Ureter (tissue), 1 donor: Measurements from ENCODE around the gene DESI2. TPM values are rescaled to one million over a fixed set of nuclear protein-coding genes. Genes with fewer than 3 reads are reported as not detected.
"Not testable (repeated sequence)": the region's sequence is repeated elsewhere in the genome, so short reads cannot be mapped to it uniquely, and the experiment has no call there.

ENCODE experiments used
- DNase-seq: peaks from one replicate; pipeline ENCODE4 v3.0.0-alpha.2; 2020; ENCODE audit warnings: low spot score
- total RNA-seq: library from RNA; stranded (reverse); gene quantifications from one replicate; pipeline ENCODE4 v1.2.4, GENCODE V29; 2023
- donor health status: DM: yes; HTN: yes; CAD: no.

The DESI2 gene
- total RNA-seq, 1 donor from 2014 or later = 22.1 TPM

DNA sequence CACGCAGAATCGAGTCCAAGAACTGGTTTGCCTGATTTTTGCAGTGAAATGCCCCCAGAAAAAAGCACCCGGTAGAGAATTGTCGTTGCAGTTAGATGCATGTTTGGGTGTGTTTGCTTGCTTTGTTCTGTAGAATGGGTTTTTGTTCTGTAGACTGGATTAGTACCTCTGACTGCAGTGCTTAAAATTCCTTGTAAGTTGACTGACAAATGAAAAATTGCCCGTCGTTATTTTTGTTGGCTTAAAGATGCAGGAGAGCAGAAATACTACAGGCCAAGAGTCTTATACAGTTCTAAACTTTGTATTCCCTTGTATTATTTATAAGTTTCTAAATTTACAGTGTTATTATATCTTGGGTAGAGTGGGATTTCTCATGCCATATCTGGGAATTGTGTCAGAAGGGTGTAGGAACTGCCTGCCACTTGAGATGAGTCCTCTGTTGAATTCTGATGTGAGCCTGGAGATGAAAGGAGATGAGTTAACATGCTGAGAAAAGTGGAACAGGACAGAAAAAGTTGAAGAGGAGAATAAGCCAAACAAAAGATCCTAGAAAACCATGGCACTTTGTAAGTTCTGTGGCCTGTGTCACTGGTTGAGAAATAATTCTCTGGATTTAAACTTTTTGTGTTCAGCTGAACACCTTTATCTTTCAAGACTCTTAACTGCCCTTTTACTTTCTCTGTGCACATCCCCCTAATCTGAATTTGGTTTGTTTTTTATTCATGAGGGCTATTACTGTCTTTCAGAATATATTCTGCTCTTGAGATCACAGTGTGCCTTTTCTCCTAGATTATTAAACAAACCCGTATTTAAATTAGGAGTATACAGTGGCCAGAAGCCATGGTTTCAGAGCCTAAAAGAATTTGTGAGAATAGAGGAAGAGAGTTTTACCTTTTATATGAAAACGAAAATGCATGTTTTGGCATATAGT, 1.4 kb downstream of the DESI2 start:
- no peak for DNase-seq

DNA sequence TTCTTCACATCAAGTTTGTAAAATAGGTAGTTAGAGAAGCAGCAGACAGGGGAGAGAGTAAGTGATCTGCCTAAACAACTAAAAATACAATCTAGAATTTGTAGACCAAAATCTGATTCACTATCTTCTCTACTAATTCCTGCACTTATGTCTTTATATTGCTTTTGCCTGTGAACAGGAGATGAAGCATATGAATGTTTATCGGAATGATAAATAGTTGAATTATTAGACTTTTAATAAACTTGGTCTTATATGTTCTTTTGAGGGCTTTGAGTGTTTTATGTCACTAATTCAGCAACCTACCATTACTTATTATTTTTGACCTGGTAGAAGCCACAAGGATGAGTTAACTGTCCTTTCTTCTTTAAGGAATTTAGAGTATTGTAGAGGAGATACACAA, 2.3 kb downstream of the DESI2 start:
- DNase-seq = no peak

DNA sequence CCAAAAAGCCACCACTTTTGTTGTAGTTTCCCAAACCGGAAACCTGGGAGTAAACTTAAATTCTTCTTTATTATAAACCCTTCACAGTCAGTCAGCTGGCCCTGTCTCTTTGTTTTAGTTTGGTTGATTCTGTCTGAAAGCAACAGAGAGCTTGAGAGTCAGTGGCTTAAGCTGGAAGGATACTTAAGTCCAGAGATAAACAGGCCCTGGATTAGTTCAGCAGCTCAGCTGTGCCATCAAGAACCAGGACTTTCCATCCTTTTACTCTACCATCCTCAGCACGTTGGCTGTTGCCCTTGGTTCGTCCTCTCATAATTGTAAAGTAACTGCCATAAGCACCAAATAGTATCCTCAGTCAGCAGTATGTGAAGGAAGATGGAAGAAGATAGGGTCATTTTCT, 4.5 kb downstream of the DESI2 start:
- DNase-seq = no peak

DNA sequence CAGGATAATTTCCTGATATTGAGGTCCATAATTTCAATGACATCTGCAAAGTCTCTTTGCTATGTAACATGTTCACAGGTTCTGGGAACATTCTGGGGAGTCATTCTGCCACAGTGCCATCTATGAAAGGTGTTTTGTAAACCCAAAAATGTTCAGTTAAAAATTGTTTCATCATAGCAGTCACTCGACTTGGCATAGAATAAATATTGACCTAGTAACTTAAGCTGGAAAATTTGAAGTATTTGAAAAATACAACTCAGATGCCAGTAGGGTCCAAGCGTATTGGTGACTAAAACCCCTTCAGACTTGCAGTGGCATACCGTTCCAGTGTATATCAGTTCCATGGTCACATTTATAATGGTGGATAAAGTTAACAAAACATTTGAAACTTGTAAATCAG, 6.8 kb downstream of the DESI2 start:
- DNase-seq = no peak

DNA sequence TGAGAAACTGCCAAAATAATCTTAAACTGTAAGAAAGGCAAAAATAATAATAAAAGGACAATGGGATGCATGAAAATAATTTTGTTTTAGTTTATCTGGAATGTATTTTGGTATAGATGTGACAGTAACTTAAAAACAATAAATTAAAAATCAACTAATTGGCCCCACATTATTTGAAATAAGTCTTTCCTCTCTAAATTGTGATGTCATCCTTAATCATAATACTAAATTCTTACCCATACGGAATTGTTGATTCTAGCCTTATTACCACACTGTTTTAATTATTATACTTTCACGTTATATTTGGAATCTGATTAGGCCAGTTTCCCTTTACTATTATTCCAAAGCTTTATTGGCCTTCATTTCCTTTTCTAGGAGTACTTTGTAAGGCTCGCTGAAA, 7.7 kb downstream of the DESI2 start:
- no peak for DNase-seq

DNA sequence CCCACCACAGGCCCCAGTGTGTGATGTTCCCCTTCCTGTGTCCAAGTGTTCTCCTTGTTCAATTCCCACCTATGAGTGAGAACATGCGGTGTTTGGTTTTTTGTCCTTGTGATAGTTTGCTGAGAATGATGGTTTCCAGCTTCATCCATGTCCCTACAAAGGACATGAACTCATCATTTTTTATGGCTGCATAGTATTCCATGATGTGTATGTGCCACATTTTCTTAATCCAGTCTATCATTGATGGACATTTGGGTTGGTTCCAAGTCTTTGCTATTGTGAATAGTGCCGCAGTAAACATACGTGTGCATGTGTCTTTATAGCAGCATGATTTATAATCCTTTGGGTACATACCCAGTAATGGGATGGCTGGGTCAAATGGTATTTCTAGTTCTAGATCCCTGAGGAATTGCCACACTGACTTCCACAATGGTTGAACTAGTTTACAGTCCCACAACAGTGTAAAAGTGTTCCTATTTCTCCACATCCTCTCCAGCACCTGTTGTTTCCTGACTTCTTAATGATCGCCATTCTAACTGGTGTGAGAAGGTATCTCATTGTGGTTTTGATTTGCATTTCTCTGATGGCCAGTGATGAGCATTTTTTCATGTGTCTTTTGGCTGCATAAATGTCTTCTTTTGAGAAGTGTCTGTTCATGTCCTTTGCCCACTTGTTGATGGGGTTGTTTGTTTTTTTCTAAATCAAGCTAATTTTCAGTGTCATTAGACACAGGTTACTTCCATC, 8.8 kb downstream of the DESI2 start:
- DNase-seq = not testable (repeated sequence)

DNA sequence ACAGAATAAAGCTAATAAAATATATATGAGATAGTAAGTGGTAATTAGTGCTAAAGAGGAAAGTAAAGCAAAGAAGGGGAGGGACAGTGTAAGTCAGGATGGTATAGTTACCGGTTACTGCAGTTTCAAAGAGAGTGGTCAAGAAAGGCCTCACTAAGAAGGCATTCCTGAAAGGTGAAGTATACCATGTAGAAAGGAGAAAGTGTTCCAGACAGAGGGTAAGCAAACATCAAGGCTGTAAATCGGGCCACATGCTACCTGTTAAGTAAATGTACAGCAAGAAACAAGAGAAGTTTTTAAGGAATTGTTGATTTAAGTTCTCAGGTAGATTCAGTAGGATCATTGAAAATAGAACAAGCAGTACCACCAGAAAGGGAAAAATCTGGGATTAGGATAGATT, 9.7 kb downstream of the DESI2 start:
- DNase-seq = no peak

DNA sequence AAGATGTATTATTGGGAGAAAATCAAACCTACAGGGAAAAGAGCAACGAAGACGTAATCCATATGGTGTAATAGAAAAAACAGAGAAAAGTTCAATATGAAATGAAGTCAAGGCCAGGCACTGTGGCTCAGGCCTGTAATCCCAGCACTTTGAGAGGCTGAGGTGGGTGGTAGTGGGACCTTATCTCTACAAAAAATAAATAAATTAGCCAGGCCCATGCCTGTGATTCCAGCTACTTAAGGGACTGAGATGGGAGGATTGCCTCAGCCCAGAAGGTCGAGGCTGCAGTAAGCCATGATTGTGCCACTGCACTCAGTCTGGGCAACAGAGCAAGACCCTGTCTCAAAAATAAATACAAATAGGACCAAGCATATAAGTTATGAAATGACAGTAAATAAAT, 11.4 kb downstream of the DESI2 start:
- DNase-seq = no peak

DNA sequence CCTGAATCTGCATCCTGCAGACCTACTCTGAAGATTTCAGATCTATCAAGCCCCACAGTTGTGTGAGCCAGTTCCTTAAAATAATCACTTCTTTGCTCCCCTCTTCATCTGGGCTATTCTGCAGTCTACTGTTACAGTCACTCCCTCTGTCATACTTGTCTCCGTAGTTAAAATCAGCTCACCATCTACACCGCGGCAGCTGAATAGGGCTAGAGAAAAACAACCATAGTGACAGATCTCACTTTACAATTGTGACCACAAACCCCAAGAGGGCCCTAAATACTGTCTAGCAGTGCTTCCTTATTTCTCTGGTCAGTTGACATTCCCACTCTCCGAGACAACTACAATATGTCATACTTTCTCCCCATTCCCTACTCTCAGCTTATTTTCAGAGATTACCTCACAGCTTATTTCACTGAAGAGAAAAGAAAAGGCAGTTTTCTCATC, 12.9 kb downstream of the DESI2 start:
- DNase-seq = no peak

DNA sequence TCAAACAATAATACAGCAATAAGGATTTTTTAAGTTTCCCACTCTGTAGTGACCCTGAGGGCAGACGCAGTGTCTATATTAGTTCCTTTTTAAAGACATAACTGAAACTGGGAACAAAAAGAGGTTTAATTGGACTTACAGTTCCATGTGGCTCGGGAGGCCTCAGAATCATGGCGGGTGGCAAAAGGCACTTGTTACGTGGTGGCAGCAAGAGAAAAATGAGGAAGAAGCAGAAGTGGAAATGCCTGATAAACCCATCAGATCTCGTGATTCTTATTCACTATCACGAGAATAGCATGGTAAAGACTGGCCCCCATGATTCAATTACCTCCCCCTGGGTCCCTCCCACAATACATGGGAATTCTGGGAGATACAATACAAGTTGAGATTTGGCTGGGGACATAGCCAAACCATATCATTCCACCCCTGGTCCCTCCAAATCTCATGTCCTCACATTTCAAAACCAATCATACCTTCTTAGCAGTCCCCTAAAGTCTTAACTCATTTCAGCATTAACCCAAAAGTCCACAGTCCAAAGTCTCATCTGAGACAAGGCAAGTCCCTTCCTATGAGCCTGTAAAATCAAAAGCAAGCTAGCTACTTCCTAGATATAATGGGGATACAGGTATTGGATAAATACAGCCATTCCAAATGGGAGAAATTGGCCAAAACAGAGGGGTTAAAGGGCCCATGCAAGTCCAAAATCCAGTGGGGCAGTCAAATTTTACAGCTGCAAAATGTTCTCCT, 13.9 kb downstream of the DESI2 start:
- DNase-seq = not testable (repeated sequence)

DNA sequence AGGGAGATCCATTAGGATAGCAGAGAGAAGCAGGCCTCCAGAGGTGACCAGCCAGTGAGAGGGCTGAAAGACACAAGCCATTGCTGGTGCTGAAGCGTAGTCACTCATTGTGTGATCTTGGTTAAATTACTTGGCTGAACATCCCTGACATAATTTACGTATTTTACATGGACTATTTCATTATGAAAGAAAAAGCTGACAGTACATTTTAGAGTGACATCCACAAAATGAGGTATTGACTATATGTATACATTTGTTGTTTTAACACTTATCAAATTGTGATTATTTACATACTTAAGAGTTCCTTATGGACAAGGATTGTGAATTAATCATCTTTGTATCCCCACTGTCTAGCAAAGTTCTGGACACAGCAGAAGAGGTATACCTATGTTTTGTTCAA, 14.9 kb downstream of the DESI2 start:
- DNase-seq = no peak

DNA sequence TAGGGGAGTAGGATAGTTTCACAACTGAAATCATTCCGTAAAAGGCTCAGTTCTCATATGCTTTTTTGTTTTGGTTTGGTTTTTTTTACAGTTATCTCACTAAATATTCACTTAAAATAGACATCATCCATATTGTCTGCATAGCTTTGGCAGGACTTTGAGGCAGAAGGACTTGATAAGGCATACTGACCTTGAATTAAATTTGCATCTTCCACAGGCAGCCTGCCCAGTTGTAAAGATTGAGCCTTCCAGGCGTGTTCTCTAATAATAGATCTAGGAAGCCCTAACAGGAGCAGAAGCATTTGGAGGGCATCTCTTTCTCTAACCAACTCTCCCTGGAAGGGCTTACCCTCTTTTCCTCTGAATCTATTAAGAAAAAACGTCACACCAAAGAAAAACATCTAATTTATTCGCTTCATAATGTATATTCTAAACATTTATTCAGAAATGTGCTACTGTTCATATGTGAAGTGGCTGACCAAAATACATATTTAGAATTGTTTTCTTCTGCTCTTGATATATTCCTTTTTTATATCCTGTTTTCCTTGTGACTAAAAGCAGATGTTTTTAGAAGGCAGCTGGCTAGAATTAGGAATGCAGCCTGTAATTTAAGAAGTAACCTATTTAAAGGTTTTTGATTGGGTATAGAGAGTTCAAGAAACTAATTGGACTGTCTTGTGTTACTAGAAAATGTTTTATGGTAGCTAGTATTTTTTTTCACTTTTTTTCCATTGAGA, 20.2 kb downstream of the DESI2 start:
- no peak for DNase-seq

DNA sequence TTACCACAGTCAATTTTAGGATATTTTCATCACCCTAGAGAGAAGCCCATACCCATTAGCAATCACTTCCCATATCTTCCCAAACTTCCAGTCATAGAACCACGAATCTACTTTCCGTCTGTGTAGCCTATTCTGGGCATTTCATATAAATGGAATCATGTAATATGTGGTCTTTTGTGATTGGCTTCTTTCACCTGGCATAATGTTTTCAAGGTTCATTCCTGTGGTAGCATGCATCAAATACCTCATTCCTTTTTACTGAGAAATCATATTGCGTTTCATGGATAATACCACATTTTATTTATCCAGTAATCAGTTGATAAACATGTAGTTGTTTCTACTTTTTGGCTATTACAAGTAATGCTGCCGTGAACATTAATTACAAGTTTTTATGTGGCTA, 21.5 kb downstream of the DESI2 start:
- no peak for DNase-seq

DNA sequence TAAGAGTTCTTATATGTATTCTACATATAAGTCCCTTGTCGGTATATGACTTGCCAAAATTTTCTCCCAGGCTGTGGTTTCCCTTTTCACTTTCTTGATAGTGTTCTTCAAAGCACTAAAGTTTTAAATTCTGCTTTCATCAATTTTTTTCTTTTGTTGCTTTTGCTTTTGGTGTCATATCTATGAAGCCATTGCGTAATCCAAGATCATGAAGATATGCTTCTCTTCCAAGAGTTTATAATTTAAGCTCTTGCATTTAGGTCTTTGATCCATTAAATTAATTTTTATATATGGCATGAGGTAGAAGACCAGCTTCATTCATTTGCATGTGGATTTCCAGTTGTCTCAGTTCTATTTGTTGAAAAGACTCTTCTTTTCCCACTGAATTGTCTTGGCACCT, 22.2 kb downstream of the DESI2 start:
- no peak for DNase-seq

DNA sequence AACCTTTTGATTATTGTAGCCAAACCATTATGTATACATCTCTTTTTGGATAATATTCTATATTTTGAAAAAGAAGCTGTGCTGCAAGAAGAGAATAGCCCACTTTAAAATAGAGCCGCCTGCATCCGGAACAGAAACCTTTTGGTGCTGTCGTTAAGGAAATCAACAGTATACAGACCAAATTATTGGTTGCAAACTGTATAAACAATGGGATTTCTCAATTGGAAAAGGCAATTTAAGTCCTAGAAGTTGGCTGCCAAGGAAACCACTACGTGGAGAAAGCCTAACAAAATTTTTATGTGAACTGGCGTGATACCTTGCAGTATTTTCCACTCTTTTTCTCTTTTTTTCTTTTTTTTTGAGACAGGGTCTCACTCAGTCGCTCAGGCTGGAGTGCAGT, 25.8 kb downstream of the DESI2 start:
- DNase-seq = no peak

DNA sequence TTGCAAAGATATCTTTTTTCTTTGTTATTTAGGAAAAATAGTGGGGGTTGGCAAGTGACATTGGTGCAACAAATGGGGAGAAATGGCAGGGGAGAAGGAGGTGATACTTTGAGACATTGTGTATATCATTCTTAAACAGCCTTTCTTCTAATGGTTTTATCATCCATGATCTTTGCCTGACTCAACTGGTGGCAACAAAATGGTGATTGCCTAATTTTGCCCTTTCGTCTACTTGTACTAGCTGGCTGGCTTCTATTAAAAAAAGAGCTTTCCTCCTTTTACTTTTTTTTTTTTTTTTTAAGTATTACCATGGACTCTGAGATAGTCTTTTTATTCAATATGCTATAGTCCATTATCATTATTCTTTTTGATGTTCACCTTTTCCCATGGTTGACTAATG, 27.7 kb downstream of the DESI2 start:
- no peak for DNase-seq

DNA sequence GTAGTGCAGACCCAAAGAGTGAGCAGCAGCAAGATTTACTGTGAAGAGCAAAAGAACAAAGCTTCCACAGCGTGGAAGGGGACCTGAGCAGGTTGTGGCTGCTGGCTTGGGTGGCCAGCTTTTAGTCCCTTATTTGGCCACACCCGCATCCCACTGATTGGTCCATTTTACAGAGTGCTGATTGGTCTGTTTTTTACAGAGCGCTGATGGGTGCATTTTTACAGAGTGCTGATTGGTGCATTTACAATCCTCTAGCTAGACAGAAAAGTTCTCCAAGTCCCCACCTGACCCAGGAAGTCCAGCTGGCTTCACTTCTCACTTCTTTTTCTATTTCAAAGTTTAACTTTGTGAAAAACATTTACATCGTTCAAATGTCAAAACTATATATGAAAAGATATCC, 29.2 kb downstream of the DESI2 start:
- not testable (repeated sequence) for DNase-seq

DNA sequence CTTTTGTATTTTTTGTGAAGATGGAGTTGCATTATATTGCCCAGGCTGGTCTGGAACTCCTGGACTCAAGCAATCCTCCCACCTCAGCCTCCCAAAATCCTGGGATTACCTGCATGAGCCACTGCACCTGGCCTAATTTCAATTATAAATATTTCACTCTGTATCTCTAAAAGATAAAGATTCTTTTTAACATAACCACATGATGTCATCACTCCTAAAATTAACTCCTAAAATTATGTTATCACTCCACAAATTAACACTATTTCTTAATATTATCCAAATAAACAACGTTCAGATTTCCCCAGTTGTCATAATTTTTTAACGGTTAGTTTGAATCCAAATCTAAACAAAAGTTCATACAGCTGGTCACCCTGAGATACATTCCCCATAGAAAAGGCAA, 43.0 kb downstream of the DESI2 start:
- DNase-seq = no peak

DNA sequence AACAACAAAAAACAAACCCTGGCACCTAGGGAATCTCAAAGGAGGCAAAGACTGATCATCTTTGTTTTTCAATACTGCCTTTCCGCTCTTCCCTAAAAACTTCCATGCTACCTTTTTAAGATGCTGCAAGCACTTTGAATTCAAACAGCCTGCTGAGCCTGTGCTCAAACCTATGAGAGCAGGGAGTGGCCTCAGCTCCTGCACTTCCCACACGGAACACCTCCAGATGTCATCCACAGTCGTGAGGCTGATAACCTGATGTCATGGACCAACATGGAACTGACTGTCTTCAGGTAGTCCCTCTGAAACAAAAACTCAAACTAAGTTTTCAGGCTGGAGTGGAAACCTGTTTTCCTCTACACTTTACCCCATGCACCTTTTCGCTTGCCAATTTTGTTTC, 46.8 kb downstream of the DESI2 start:
- no peak for DNase-seq

DNA sequence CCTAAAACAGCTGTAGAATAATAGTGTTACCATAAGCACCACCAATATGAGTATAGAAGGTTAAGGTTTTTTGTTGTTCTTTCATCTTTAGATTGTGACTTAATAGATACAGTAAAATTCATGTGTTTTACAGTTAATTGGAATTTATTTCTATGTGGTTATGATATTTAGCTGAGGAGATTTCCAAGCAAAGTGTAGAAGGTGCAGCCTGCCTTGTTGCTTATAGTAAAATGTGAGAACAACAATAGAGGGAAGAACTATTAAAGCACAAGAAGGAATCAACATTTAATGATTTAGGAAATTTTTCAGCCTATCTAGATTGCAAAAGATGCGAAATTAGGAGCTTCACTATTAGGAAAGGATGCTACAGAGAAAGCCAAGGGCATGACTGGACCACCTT, 47.9 kb downstream of the DESI2 start:
- no peak for DNase-seq

DNA sequence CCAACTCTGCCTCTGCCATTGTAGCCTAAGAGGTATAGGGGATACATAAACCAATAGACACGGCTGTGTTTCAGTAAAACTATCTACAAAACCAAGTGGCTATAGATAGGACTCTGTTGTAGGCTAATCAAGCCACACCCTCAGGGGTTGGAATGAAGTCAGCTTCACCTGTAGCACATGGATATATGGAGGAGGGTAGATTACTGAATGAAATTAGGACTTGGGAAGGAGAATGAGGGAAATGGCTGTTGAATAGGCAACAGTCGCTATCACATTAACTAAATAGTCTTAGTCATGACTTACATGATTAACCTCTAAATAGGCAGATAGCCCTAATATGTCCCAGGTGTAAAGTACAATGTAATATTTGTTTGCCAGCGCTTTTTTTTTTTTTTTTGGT, 49.7 kb downstream of the DESI2 start:
- DNase-seq = no peak

DNA sequence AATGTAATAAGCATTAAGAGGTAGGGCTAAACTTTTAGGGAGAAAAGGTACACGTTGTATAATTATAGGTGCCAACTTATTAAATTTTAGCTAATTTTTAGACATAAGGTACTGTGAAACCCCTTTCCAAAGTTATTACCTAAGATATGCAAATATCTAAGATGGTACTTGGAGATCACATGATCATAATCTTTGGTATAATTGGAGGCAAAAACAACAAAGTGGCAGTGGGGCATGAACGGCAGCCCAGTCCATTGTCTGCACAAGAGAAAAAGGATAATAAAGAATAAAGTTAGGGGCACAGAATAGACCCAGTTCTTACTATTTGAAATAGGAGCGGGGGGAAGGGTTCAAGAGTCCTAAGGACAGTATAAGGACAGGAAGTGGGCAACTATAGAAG, 51.2 kb downstream of the DESI2 start:
- DNase-seq = no peak
